ENCODE results near the gene ASXL1. TPM values are rescaled to one million over a fixed set of nuclear protein-coding genes. Genes with fewer than 3 reads are reported as not detected.

Gene ASXL1
- total RNA-seq, 2 donors from 2014 or later: 74.5 to 135 TPM

- DNase-seq (ENCODE audit: low spot score) (no peak), ATAC-seq (ENCODE audit: insufficient number of reproducible peaks, low FRiP score, low read depth) (no peak)
- Histone ChIP-seq H3K4me3 (no peak overlapping the region), H3K4me1 (ENCODE audit: control insufficient read depth in 1 of 2, low read depth in 2 of 2) (peaks cover 0 to 10% of the 10 kb centered on the region in 2 donors), H3K36me3 (peaks cover 57% of the 10 kb centered on the region), H3K27ac (no peak overlapping the region), H3K9me3 (no peaks in the 10 kb centered on the region), H3K27me3 (replicated peaks; ENCODE audit: insufficient read depth) (no peaks in the 10 kb centered on the region)
- no peak for TF ChIP-seq CTCF (IDR thresholded peaks at IDR 0.05)
Measured at GRCh38 chr20:32435449-32436107, 77.4 kb downstream of the ASXL1 start.

DNA sequence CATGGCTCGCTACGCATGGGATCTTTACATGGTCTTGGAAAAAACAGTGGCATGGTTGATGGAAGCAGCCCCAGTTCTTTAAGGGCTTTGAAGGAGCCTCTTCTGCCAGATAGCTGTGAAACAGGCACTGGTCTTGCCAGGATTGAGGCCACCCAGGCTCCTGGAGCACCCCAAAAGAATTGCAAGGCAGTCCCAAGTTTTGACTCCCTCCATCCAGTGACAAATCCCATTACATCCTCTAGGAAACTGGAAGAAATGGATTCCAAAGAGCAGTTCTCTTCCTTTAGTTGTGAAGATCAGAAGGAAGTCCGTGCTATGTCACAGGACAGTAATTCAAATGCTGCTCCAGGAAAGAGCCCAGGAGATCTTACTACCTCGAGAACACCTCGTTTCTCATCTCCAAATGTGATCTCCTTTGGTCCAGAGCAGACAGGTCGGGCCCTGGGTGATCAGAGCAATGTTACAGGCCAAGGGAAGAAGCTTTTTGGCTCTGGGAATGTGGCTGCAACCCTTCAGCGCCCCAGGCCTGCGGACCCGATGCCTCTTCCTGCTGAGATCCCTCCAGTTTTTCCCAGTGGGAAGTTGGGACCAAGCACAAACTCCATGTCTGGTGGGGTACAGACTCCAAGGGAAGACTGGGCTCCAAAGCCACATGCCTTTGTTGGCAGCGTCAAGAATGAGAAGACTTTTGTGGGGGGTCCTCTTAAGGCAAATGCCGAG lies 78.2 kb downstream of the ASXL1 start:
- Histone ChIP-seq H3K36me3 (peaks cover 51% of the 10 kb centered on the region), H3K9me3 (no peaks in the 10 kb centered on the region), H3K27me3 (replicated peaks; ENCODE audit: insufficient read depth) (no peaks in the 10 kb centered on the region), H3K4me3 (no peak overlapping the region), H3K27ac (no peak overlapping the region), H3K4me1 (ENCODE audit: control insufficient read depth in 1 of 2, low read depth in 2 of 2) (peaks cover 0 to 10% of the 10 kb centered on the region in 2 donors)
- no peak for TF ChIP-seq CTCF (IDR thresholded peaks at IDR 0.05)
- no peak for DNase-seq (ENCODE audit: low spot score)
- no peak for ATAC-seq (ENCODE audit: insufficient number of reproducible peaks, low FRiP score, low read depth)

- H3K27ac ChIP-seq: no peak overlapping the region
- no peaks in the 10 kb centered on the region for H3K9me3 ChIP-seq
- TF ChIP-seq CTCF (IDR thresholded peaks at IDR 0.05): no peak
- H3K36me3 ChIP-seq: peaks cover 44% of the 10 kb centered on the region
- peaks cover 0 to 10% of the 10 kb centered on the region in 2 donors for H3K4me1 ChIP-seq (ENCODE audit: control insufficient read depth in 1 of 2, low read depth in 2 of 2)
- H3K27me3 ChIP-seq (replicated peaks; ENCODE audit: insufficient read depth): no peaks in the 10 kb centered on the region
- H3K4me3 ChIP-seq: no peak overlapping the region
- ATAC-seq (ENCODE audit: insufficient number of reproducible peaks, low FRiP score, low read depth): no peak
- DNase-seq (ENCODE audit: low spot score): no peak
Measured at GRCh38 chr20:32436968-32437367, 78.8 kb downstream of the ASXL1 start.

DNA sequence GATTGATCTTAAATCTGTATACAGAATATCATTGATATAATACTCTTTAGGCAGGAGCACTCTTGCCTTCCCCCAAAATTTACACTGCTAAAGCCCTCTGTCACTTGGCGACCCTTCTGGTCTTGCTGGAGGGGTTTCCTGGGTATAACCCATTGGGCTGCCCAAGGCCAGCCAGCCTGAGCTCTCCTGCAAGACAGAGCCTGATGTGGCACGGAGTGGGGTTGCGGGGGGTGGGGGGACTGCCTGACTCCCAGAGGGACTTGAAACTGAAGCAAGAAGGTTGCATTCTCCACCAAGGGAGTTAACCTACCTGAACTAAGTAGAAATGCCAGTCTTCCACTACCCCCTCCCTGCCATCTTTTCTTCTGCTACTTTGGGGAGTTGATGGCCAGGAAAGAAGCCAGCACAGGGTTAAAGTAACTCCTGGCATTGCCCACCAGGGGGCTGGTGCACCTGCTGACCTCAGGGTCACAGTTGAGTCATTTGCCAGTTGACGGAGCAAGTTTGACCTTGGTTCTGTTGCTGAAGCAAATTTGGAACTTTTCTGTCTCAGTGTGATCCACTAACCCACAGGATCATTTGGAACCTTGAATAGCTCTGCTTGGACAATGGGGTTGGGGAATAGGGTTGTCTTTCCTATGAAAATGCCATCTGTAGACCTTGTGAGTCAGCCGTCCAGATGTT lies 79.4 kb downstream of the ASXL1 start:
- peaks cover 0 to 10% of the 10 kb centered on the region in 2 donors for H3K4me1 ChIP-seq (ENCODE audit: control insufficient read depth in 1 of 2, low read depth in 2 of 2)
- ATAC-seq (ENCODE audit: insufficient number of reproducible peaks, low FRiP score, low read depth) (no peak), DNase-seq (ENCODE audit: low spot score) (no peak)
- peaks cover 42% of the 10 kb centered on the region for H3K36me3 ChIP-seq
- no peak overlapping the region for H3K4me3 ChIP-seq
- no peaks in the 10 kb centered on the region for H3K9me3 ChIP-seq
- H3K27me3 ChIP-seq (replicated peaks; ENCODE audit: insufficient read depth): no peaks in the 10 kb centered on the region
- no peak overlapping the region for H3K27ac ChIP-seq
- peak; percentile 9 for TF ChIP-seq CTCF (IDR thresholded peaks at IDR 0.05)

DNA sequence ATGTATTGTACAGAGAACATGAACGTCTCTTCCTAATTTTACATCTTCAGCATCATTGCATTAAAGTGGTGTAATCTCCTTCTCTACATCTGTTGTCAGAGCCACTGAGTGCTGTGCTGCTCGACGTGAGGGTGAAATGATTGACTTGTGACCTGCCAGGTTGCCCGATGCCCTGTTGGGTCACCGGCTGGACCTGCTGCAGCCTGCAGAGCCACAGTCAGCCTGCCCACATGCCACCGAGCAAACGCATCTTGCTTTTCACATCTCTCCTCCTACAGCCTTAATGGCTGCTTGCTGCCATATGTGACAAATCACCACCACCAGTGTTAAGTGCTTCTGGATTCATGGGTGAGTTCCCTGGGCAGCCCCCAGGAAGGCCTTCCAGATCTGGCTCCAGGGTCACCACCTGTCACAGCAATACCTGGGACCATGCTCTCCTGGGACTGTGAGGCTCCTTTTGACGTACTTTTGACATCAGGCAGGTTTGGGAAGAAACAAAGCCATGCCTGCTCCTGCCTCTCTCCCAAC lies 80.3 kb downstream of the ASXL1 start:
- peaks cover 38% of the 10 kb centered on the region for H3K36me3 ChIP-seq
- TF ChIP-seq CTCF (IDR thresholded peaks at IDR 0.05): no peak
- DNase-seq (ENCODE audit: low spot score): no peak

More for the DNA sequence above, 80.3 kb downstream of the ASXL1 start:
- Histone ChIP-seq H3K27me3 (replicated peaks; ENCODE audit: insufficient read depth) (no peaks in the 10 kb centered on the region), H3K4me1 (ENCODE audit: control insufficient read depth in 1 of 2, low read depth in 2 of 2) (peaks cover 0 to 2% of the 10 kb centered on the region in 2 donors), H3K27ac (no peak overlapping the region), H3K4me3 (no peak overlapping the region), H3K9me3 (no peaks in the 10 kb centered on the region)
- ATAC-seq (ENCODE audit: insufficient number of reproducible peaks, low FRiP score, low read depth): no peak
